ENCODE results near the gene PPP2R2C.

- TF ChIP-seq TAF1 (IDR thresholded peaks at IDR 0.05; ENCODE audit: low read depth) = no peak
- TF ChIP-seq EZH2 (IDR thresholded peaks at IDR 0.05; ENCODE audit: borderline replicate concordance, insufficient read depth, low read length, poor library complexity, severe bottlenecking) = no peak
- TF ChIP-seq MXI1 (conservative IDR thresholded peaks at IDR 0.05; ENCODE audit: poor library complexity, severe bottlenecking) = no peak
- TF ChIP-seq POLR2AphosphoS5 (IDR thresholded peaks at IDR 0.05) = no peak
- TF ChIP-seq, protein P1, sequence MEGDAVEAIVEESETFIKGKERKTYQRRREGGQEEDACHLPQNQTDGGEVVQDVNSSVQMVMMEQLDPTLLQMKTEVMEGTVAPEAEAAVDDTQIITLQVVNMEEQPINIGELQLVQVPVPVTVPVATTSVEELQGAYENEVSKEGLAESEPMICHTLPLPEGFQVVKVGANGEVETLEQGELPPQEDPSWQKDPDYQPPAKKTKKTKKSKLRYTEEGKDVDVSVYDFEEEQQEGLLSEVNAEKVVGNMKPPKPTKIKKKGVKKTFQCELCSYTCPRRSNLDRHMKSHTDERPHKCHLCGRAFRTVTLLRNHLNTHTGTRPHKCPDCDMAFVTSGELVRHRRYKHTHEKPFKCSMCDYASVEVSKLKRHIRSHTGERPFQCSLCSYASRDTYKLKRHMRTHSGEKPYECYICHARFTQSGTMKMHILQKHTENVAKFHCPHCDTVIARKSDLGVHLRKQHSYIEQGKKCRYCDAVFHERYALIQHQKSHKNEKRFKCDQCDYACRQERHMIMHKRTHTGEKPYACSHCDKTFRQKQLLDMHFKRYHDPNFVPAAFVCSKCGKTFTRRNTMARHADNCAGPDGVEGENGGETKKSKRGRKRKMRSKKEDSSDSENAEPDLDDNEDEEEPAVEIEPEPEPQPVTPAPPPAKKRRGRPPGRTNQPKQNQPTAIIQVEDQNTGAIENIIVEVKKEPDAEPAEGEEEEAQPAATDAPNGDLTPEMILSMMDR (IDR thresholded peaks at IDR 0.05; ENCODE audit: poor library complexity, severe bottlenecking) = no peak
- TF ChIP-seq REST (IDR thresholded peaks at IDR 0.05; ENCODE audit: borderline replicate concordance) = no peak
- TF ChIP-seq RAD21 (conservative IDR thresholded peaks at IDR 0.05) = no peak
Observed at GRCh38 chr4:6329478-6330383, 142.7 kb downstream of the PPP2R2C start.
